ENCODE results near the gene FMNL1.

GRCh38 chr17:45246861-45247428 is 25.3 kb downstream of the FMNL1 start:
- TF ChIP-seq SUZ12 (IDR thresholded peaks at IDR 0.05; ENCODE audit: extremely low read depth, insufficient read depth, insufficient read length) (no peak), ZNF274 (IDR thresholded peaks at IDR 0.05; ENCODE audit: low read depth, low read length) (no peak)
